DOHH2 (cell line): ENCODE results near the gene NOS3.

Source experiments
- H3F3A ChIP-seq: fragments of 200-600 bp; sonication (generic), shearing (Covaris generic); 2 replicates; pipeline ENCODE4 v1.6.0; 2016; ENCODE audit warnings: antibody characterized with exemption, mild to moderate bottlenecking; ENCODE audit not compliant: control insufficient read depth, insufficient read depth
- H3K27ac ChIP-seq: fragments of 200-600 bp; sonication (generic); 2 replicates; pipeline ENCODE4 v1.5.1; 2014; ENCODE audit warnings: low read depth, mild to moderate bottlenecking, low read length, moderate library complexity
- H3K27me3 ChIP-seq: fragments of 200-600 bp; sonication (generic); 2 replicates; pipeline ENCODE4 v1.6.1; 2014; ENCODE audit warnings: mild to moderate bottlenecking, low read length, mixed read lengths; ENCODE audit not compliant: control insufficient read depth
- H3K36me3 ChIP-seq: fragments of 200-600 bp; sonication (generic); 2 replicates; pipeline ENCODE4 v1.6.1; 2014; ENCODE audit warnings: mild to moderate bottlenecking, low read length, moderate library complexity, mixed read lengths; ENCODE audit not compliant: control insufficient read depth
- H3K4me1 ChIP-seq: fragments of 200-600 bp; sonication (generic); 2 replicates; pipeline ENCODE4 v1.6.1; 2014; ENCODE audit warnings: mild to moderate bottlenecking, low read length, mixed read lengths; ENCODE audit not compliant: control insufficient read depth
- H3K4me2 ChIP-seq: fragments of 200-600 bp; sonication (generic); 2 replicates; pipeline ENCODE4 v1.6.0; 2014; ENCODE audit warnings: mild to moderate bottlenecking, low read length, moderate library complexity
- H3K4me3 ChIP-seq: fragments of 200-600 bp; sonication (generic); 2 replicates; pipeline ENCODE4 v1.5.1; 2014; ENCODE audit warnings: mild to moderate bottlenecking, low read length, mixed read lengths
- H3K79me2 ChIP-seq: fragments of 200-600 bp; sonication (generic); 2 replicates; pipeline ENCODE4 v1.6.1; 2014; ENCODE audit warnings: mild to moderate bottlenecking, low read length, mixed read lengths; ENCODE audit not compliant: control insufficient read depth
- H3K9me2 ChIP-seq: fragments of 200-600 bp; sonication (generic); replicated peaks from 2 replicates; pipeline ENCODE4 v1.6.1; 2014; ENCODE audit warnings: mild to moderate bottlenecking, low read length, mixed read lengths; ENCODE audit not compliant: control insufficient read depth
- H3K9me3 ChIP-seq: fragments of 200-600 bp; sonication (generic); 2 replicates; pipeline ENCODE4 v1.6.1; 2014; ENCODE audit warnings: antibody characterized with exemption, low read length, mixed read lengths; ENCODE audit not compliant: control insufficient read depth, insufficient read depth
- H4K20me1 ChIP-seq: fragments of 200-600 bp; sonication (generic); 2 replicates; pipeline ENCODE4 v1.6.0; 2014; ENCODE audit warnings: low read depth, mild to moderate bottlenecking, antibody characterized with exemption, low read length, moderate library complexity; ENCODE audit not compliant: control insufficient read depth, insufficient read depth
- EZH2phosphoT487 ChIP-seq: fragments of 200-600 bp; sonication (generic); IDR thresholded peaks from 2 replicates; pipeline ENCODE4 v1.6.1; 2017; ENCODE audit warnings: borderline replicate concordance, mild to moderate bottlenecking, antibody characterized with exemption, low read length, moderate library complexity, mixed read lengths
- TF ChIP-seq, protein P1 (sequence below): fragments of 200-600 bp; sonication (generic); IDR thresholded peaks from one replicate; pipeline ENCODE4 v1.5.1; 2014; ENCODE audit warnings: antibody characterized with exemption, mild to moderate bottlenecking, low read depth, low read length; ENCODE audit not compliant: poor library complexity, severe bottlenecking

The NOS3 gene

DNA sequence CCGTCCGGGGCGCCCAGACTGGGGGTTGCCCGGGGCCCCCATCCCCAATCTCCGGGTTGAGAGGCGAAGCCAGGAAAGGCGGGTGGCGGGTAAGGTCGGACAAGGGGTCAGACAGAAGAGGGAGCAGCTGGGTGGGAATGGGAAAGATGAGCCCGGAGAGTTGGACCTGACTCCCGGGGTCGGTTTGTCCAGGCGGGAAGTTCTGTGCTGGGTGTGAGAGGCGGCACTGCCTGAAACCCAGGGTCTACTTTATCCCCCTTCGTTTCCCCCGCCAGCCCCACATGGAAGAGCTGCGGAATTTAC lies 69.2 kb downstream of the NOS3 start:
- Histone ChIP-seq H3F3A (peaks cover 7% of the 10 kb centered on the region), H3K9me2 (no peaks in the 10 kb centered on the region), H3K27me3 (no peaks in the 10 kb centered on the region), H3K4me2 (peak overlapping the region; percentile 97), H3K36me3 (peaks cover 29% of the 10 kb centered on the region), H3K79me2 (peaks cover 30% of the 10 kb centered on the region), H3K27ac (peak overlapping the region; percentile 61), H4K20me1 (peaks cover 7% of the 10 kb centered on the region; the same call in 1 of the 2 replicates), H3K4me3 (peak overlapping the region; percentile 89), H3K4me1 (peaks cover 31% of the 10 kb centered on the region), H3K9me3 (no peaks in the 10 kb centered on the region)
- TF ChIP-seq EZH2phosphoT487 = no peak
- TF ChIP-seq, protein P1, sequence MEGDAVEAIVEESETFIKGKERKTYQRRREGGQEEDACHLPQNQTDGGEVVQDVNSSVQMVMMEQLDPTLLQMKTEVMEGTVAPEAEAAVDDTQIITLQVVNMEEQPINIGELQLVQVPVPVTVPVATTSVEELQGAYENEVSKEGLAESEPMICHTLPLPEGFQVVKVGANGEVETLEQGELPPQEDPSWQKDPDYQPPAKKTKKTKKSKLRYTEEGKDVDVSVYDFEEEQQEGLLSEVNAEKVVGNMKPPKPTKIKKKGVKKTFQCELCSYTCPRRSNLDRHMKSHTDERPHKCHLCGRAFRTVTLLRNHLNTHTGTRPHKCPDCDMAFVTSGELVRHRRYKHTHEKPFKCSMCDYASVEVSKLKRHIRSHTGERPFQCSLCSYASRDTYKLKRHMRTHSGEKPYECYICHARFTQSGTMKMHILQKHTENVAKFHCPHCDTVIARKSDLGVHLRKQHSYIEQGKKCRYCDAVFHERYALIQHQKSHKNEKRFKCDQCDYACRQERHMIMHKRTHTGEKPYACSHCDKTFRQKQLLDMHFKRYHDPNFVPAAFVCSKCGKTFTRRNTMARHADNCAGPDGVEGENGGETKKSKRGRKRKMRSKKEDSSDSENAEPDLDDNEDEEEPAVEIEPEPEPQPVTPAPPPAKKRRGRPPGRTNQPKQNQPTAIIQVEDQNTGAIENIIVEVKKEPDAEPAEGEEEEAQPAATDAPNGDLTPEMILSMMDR = no peak

DNA sequence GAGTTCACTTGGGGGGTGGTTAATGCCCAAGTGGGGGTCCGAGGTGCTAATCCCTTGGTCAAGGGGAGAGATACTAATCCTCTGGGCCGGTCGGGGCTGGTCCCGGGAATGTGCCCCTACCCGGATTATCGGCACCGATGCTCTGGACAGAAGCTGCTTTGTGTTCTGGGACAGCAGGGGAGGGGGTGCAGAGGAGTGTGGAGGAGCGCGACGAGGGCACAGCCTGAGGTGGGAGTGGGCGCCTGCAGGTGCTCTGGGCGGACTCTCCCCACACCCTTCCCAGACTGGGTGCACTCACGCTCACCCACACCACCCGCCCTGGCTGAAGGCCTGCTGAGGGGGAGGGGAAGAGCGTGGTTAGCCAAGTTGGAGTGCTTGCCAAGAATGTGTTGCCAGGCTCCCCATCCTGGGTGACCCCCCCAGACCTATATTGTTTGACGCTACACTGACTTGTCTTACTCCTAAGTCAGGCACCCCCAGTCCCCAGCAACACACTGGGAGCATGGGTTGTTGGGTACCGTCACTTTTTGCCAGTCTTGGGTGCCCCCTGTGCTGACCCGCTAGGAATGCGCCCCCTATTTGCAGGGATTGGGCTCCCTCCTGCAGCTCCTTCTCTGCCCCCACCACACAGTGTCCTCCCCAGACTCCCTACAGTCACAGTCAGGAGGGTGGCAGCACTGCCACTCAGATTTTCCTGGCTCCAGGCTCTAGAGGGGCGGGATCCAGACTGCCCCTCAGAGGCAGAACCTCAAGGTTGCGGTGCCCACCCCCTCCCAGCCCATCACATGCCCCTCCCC lies 69.8 kb downstream of the NOS3 start:
- Histone ChIP-seq H3K4me1 (peaks cover 31% of the 10 kb centered on the region), H4K20me1 (peaks cover 7% of the 10 kb centered on the region; the same call in 1 of the 2 replicates), H3K27ac (peak overlapping the region; percentile 61), H3K36me3 (peaks cover 35% of the 10 kb centered on the region), H3K9me3 (no peaks in the 10 kb centered on the region), H3K27me3 (no peaks in the 10 kb centered on the region), H3K4me2 (peak overlapping the region; percentile 97), H3K79me2 (peaks cover 30% of the 10 kb centered on the region), H3K9me2 (no peaks in the 10 kb centered on the region), H3F3A (peaks cover 7% of the 10 kb centered on the region), H3K4me3 (peak overlapping the region; percentile 89)
- TF ChIP-seq, protein P1 = peak; percentile 71
- TF ChIP-seq EZH2phosphoT487 = no peak

DNA sequence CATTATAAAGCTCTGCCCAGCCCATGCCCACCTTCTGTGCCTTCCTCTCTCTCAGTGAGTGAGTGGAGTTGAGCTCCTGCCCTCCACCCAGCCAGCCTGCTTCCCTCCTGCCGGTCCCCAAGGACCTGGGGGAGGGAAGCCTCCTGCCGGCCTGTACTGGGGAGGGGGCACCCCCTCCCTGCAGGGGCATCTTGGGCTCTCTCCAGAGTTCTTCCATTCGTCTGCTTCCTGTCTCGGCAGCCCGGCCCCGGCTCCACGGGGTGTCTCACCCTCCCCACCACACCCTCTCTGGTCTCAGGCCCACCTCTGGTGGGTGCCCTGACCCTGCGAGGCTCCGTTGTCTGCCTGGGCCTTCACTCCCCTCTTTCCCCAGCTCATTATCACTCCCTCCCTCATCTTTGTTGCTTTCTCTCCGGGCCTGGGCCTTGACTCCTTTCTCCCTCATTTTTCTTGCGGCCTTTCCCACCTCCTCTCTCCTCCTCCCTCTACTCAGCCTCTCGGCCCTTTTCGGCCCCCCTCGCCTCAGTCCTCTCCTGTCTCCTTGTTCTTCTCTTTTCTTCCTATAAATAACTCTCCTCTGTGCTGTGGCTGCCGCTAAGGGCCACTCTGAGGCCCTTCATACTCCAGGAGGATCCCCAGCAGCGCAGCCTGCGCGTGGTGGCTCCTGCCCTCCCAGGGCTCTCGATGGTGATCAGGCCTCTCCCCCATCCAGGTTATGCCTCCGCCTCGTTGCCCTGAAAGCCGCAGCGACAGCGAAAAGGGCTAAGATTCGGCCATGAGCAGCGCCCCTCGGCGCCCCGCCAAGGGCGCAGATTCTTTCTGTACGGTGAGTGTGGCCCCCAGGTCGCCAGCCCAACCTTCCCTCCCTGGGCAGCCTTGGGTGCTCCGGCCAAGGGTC lies 70.6 kb downstream of the NOS3 start:
- no peaks in the 10 kb centered on the region for H3K9me2 ChIP-seq
- no peaks in the 10 kb centered on the region for H3K9me3 ChIP-seq
- peaks cover 31% of the 10 kb centered on the region for H3K4me1 ChIP-seq
- peak overlapping the region; percentile 89 for H3K4me3 ChIP-seq
- H3K79me2 ChIP-seq = peaks cover 30% of the 10 kb centered on the region
- peak overlapping the region; percentile 97 for H3K4me2 ChIP-seq
- no peak overlapping the region for H3K27ac ChIP-seq
- TF ChIP-seq, protein P1 = no peak
- TF ChIP-seq EZH2phosphoT487 = no peak
- H3F3A ChIP-seq = peaks cover 7% of the 10 kb centered on the region
- H3K36me3 ChIP-seq = peaks cover 43% of the 10 kb centered on the region
- H3K27me3 ChIP-seq = no peaks in the 10 kb centered on the region
- H4K20me1 ChIP-seq = peaks cover 7% of the 10 kb centered on the region; the same call in 1 of the 2 replicates
